NCI-H524 treated with DMSO at 0.1 percent for 48 hours (cell line): ENCODE measurements around the gene OR2B2.
"Not testable (repeated sequence)": the region's sequence is repeated elsewhere in the genome, so short reads cannot be mapped to it uniquely, and the experiment has no call there.

ENCODE experiments used
- DNase-seq: peaks from one replicate; lab custom pipeline; 2025; lab: John Stamatoyannopoulos, UW

OR2B2 gene

GRCh38 chr6:27911956-27912446, at the start of gene OR2B2:
TSS of gene OR2B2 (minus strand) at chr6:27912396. CDS start at chr6:27912319, 77 bp downstream.
- no peak for DNase-seq

DNA sequence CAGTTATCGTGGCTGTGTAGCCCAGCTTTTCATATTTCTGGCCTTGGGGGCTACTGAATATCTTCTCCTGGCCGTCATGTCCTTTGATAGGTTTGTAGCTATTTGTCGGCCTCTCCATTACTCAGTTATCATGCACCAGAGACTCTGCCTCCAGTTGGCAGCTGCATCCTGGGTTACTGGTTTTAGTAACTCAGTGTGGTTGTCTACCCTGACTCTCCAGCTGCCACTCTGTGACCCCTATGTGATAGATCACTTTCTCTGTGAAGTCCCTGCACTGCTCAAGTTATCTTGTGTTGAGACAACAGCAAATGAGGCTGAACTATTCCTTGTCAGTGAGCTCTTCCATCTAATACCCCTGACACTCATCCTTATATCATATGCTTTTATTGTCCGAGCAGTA, 45.3 kb upstream of the OR2B2 start:
- DNase-seq = no peak

DNA sequence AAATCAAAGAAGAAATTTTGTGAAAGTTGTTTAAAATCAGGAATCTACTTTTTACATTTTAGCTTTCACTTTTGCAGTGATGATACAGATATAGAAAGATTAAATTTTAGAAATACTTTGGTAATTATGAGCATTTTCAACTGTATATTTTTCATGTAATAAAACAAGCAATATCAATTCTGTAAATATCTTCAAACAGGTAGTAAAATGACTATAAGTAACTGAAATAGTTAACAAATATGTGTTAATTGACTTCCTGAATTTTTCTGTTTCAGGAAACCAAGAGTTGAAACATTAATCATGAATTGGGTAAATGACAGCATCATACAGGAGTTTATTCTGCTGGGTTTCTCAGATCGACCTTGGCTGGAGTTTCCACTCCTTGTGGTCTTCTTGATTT, 44.7 kb upstream of the OR2B2 start, which contains the start of gene OR2B6:
Gene OR2B6 (plus strand): TSS at position 301 of the 400 bp plus-strand sequence. CDS start 0 bp downstream, at position 301.
- no peak for DNase-seq

GRCh38 chr6:27951040-27951439, 38.8 kb upstream of the OR2B2 start:
- no peak for DNase-seq

DNA sequence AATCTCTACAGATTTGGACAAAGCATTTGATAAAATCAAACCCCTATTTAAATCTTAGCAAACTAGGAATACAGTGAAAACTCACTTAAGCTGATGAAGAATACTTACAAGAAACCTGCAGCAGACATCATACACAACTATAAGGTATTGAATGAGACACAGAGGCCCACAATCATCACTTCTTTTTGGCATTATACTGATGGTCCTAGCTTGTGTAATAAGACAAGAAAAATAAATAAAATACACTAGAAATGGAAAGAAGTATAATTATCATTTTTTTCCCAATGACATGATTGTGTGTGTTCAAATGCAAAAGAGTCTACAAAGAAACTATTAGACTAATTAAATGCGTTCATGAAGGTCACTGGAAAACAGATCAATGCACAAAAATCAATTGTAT, 36.0 kb upstream of the OR2B2 start:
- no peak for DNase-seq

DNA sequence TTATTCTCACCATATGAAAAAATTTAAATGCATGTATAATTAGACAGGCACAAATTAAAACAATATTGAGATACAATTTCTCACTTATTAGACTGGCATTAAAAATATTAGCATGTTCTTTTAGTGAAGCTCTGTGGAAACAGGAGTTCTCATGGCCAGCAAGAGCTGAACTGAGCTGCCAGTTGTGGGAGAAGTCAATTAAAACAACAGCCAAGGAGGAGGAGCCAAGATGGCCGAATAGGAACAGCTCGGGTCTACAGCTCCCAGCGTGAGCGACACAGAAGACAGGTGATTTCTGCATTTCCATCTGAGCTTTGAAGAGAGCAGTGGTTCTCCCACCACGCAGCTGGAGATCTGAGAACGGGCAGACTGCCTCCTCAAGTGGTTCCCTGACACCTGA, 30.9 kb upstream of the OR2B2 start:
- not testable (repeated sequence) for DNase-seq

DNA sequence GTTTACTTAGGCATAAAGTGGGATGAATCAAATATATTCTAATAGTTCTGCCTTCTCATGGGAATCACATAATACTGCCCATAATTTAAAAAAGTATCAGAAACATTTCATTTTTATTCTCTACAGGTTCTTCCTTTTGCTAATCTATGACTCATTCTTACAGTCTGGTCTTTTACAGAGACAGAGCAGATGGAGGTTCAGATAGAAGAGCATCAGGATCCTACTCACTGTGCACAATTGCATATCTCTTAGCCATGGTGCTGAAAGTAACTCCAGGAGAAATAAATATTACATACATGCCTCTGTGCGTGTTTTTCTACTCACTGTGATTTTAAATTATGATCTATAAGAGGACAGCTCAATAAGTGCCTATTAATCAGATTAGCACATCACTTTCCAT, 28.6 kb upstream of the OR2B2 start:
- DNase-seq = no peak

DNA sequence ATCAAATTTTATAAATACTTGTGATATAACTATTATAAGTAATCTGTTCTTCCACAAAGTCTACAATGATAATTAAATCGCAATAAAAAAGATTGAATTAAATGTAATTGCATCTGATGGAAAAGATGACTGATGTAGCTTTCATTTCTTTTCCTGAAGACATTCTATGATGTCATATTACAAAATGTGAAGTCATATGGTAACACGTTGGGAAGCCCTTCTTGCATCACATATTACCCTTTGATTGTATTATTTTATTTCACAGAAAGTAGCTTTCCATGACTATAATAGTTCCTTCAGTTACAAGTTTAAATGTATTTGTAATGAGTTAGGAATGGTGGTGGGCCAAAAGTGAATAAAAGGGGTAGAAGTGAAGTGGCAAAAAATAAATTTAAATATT, 19.0 kb upstream of the OR2B2 start:
- no peak for DNase-seq

GRCh38 chr6:27929930-27930329, 17.7 kb upstream of the OR2B2 start:
- DNase-seq = not testable (repeated sequence)

- DNase-seq = not testable (repeated sequence)
Measured at GRCh38 chr6:27928041-27928440, 15.8 kb upstream of the OR2B2 start.

- no peak for DNase-seq
Measured at GRCh38 chr6:27924179-27924578, 12.0 kb upstream of the OR2B2 start.

- DNase-seq = no peak
Measured at GRCh38 chr6:27922949-27923348, 10.8 kb upstream of the OR2B2 start.

DNA sequence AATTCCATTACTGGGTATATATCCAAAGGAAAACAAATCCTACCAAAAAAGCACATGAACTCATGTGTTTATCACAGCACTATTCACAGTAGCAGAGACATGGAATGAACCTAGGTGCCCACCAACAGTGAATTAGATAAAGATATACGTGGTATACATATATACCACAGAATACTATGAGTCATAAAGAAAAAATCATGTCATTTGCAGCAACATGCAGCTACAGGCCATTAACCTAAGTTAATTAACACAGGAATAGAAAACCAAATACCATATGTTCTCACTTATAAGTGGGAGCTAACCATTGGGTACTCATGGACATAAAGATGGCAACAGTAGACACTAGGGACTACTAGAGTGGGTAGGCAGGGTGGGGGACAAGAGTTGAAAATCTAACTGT, 4.2 kb downstream of the OR2B2 start:
- no peak for DNase-seq

- DNase-seq = peak; percentile 55
Measured at GRCh38 chr6:27902335-27903314, 9.6 kb downstream of the OR2B2 start.

- DNase-seq = no peak
Measured at GRCh38 chr6:27901801-27902200, 10.4 kb downstream of the OR2B2 start.

DNA sequence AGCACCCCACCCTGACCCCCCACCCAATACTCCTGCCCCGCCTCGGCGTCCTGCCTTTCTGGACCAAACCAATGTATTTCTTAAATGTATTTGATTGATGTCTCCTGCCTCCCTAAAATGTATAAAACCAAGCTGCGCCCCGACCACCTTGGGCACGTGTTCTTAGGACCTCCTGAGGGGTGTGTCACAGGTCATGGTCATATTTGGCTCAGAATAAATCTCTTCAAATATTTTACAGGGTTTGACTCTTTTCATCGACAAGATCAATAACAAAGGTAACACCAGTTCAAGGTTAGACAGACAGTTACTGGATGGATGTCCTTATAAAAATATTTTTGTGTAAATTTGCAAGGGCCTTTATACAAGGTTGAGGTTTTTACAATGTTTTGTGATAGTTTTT, 12.0 kb downstream of the OR2B2 start:
- not testable (repeated sequence) for DNase-seq

DNA sequence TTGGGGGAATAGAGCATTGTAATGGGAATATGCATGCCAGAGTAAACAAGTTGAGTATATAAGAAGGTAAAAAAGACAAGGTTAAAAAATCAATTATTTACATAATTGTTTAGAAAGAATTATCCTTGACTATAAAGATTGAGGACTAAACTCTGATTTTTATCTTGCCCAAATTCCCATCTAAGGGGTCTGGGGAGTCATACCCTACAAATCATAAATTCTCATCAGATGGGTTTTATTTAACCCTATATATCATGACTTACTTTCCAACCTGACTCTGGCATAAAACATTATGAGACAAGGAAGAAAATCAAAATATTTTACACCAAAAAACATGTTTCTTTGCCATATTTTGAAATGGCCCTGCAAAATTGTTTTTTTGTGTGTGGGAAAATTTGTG, 12.7 kb downstream of the OR2B2 start:
- no peak for DNase-seq

DNA sequence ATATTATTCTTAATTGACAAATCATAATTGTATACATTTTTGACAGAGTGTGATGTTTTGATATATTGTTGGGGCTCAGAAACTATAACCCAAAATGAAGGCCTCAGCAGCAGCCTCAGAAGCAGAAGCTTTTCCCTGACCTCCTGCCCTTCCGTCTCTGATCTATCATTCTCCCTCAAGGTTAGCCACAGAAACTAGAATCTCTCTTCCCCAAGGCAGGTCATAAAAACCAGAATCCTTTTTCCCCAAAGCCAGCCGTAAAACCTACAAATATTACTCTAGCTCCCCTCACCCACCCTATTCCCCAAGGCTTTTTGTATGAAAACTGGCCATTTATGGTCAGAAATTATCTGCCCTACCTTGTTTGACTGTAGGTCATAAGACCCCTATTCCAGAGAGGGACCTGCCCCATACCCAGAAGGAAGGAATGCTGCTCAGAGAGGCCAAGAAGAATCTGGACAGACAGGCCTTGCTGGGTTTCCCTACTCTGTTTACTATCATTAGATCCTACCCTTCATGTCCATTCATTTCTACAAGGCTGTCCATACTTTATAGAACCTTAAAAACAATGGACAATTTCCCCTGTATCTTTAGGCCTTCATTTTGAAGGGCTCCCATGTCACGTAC, 14.5 kb downstream of the OR2B2 start:
- DNase-seq = no peak

DNA sequence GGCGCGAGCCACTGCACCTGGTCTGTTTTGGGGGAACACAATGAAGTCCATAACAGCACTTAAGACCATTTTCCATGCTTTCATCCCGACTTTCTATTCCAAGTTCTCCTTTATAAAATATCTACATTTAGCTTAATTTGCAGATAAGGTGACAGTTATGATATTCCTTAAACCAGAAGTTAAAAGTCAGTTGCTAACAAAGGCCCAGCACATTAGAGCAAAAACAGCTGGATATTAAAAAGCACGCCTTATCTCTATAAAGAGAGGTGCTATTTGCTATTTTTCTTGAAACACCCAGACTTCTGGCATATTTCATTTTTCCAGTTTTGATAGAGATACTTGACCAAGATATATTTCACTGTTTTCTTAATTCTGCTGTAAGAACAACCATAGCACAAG, 15.8 kb downstream of the OR2B2 start:
- DNase-seq = no peak

DNA sequence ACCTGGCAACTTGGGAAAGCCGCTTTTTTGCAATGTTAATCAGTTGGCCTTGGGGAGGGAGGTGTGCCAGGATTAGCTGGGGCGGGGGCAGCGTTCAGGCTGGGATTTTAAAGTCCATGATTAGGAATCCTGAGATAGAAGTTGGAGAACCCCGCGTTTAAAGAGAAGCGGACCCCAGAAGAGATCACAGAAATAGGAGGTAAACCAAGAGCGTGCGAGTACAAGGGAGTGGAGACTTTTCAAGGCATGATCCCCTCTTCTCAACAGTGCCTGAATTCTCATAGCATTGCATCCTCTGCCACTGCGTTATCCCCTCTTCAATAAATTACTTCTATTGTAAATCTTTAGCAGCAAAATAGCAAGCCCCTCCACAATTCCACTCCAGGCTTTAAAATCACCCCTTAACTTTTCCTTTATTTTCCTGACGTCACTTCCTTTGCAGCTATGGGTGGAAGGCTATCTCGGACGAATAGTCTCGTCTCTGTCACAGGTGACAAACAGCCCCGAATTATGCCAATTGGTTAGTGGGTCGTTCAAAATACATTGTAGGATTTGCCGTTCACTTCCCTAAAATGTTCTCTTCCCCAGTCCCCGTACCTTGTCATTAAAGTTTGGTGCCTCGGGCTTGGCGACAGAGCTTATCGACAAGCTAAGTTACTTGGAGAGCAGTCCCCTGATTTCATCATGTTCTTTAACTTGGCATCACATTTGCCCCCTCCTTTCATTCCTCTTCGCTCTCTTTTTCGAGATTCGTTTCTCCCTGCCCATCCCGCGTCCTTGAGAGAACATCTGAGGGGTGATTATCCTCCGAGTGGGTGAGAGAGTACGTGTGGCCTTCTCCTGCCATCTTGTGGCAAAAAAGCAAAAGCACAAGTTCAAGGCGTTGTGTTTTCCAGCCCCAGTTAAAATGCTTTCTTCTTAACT, 17.1 kb downstream of the OR2B2 start:
- peak; percentile 43 for DNase-seq

- peak; percentile 84 for DNase-seq
Measured at GRCh38 chr6:27893836-27894807, 18.1 kb downstream of the OR2B2 start.
